Activated naive CD8-positive, alpha-beta T cell treated with anti-CD3 and anti-CD28 coated beads, Interleukin-2, amount 50 U/mL, for 16 hours (primary cell): ENCODE measurements around the gene SCN5A.

Experiments used
- DNase-seq: peaks from one replicate; pipeline ENCODE4 v3.0.0-alpha.2; 2020; ENCODE audit warnings: low read depth, low spot score

SCN5A gene

DNA sequence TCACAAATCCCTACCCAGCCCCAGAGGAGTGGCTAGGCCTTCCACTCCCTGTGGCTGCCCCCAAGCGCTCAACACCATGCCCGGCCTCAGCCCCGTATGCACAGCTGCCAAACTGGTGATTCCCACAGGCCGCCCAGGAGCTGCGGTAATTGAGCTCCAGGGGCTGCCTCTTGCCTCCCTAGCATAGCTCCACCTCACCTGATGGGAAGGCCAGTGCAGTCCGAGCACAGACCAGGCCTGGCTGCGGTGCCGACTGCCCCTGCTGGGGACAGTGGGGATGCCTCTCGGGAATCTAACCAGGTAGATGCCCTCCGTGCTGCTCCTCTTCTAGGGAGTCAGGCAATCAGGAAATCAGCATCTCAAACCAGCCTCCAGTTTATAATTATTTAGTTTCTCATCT is 25.9 kb downstream of the SCN5A start:
- no peak for DNase-seq

DNA sequence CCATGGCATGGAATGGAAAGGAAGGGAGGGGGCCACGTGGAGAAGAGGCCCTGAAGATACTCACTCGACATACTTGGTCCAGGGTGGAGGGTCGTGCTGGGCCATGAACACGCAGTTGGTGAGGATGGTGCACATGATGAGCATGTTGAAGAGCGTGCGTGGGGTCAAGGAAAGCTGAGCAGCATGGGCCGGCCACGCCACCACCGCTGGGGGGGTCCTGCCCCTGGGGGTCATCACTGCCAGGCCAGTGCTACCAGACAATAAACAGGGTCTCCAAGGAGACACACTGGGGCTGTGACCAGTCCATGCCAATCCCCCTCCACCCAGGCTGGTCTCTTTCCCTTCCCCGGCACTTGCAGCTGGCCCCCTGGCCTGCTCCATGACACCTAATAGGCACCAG is 27.2 kb downstream of the SCN5A start:
- DNase-seq: no peak

DNA sequence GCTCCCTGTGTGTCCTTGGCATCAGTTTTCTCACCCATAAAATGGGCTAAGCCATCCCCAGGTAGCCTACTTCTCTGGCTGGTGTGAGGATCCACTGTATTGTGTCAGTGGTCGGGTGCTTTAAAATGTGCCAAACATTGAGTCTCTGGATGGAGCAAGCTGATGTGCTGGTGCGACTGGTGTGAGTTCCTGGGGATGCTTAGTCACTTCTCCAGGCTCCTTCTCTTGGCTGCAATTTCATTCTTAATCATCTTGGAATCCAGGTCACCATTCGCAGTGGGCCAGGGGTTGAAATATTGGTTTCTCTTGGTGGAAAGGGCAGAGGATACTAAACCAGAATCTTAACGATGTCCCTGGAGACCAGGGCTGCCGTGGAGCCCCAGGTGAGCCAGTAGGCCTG is 29.3 kb downstream of the SCN5A start:
- DNase-seq: no peak

DNA sequence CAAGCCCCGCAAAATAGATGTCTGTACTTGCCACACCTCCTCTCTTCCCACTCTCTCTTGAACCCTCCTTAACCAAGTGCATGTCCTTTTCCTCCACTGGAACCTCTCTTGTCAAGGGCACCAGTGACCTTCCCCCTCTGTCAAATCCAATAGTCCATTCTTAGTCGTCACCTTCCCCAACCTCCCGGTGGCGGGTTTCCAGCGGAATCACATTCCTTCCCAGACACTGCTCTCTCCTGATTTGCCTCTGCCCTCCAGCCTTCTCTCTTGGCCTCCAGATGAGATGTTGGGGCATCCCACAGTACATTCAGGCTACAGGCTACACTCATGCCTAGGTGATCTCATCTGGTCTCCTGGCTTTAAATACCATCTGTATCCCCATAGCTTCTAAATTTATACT is 31.1 kb downstream of the SCN5A start:
- DNase-seq: no peak

DNA sequence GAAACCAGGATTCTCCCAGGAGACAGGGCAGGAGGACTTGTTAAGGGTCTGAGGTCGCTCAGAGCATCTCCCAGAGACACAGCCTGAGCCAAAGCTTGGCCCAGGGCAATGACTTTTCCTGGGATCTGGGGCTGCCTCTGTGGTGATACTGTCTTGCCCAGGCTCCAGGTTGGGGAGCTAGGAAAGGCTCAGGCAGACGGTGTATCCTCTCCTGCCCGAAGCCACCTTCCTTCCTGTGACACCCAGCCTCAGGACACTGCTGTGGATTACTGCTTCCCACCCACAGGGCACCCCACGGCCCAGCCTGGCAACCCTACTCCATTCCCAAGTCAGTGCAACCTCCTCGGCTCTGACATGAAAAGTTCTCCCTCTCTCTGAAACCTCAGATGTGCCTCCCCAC is 31.9 kb downstream of the SCN5A start:
- DNase-seq: no peak

DNA sequence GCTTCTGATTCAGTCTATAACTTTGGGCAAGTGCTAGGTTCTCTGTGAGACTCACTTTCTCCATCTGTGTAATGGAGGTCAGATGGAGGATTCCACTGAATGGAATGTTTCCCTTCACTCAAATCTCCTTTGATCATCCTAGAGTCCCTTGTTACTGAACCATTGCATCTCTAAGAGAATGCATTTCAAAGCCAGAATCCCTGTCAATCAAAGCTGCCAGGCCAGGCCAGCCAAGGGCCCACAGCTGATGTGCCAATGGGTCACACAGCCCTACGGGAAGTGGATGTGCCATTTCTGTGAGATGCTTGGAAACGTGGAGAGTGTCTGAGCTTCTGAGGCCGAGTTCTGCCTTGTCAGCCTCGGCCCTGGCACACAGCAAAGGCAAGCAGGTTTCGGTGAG is 32.4 kb downstream of the SCN5A start:
- DNase-seq: no peak

DNA sequence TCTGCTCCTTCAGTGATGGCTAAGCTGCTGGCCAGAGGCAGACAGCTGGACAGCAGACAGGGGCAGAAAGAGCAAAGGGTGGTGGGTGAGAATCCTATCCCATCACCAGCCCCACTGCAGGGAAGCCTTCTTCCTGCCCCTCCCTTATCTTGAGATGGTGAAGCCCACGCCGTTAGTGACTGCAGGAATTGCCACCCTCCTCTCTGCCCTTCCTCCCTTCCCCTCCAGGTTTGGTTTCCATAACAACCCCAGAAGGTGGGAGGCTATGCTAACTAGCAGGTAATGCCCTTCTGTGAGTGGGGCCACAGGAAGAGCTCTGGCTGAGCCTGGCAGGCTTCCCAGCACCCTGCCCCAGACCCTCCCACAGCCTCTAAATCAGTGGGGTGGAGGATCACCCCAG is 32.8 kb downstream of the SCN5A start:
- no peak for DNase-seq

DNA sequence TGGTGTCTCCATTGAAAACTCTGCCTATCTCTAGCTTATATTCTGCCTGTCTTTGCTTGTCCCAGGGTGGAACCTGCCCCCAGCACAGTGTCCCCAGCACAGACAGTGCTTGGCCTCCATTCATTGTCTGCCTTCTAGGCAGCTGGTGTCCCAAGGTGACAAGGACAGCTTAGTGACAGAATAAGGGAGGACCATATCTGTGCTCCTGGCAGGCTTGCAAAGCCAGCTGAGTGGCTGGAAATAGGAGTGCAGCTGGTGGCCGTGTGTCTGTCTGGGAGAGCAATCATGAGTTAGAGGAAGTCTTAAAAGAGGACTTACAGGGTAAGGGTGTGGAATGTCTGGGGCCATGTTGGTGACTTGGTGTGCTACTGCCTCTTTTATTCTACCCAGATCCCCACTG is 33.4 kb downstream of the SCN5A start:
- no peak for DNase-seq

DNA sequence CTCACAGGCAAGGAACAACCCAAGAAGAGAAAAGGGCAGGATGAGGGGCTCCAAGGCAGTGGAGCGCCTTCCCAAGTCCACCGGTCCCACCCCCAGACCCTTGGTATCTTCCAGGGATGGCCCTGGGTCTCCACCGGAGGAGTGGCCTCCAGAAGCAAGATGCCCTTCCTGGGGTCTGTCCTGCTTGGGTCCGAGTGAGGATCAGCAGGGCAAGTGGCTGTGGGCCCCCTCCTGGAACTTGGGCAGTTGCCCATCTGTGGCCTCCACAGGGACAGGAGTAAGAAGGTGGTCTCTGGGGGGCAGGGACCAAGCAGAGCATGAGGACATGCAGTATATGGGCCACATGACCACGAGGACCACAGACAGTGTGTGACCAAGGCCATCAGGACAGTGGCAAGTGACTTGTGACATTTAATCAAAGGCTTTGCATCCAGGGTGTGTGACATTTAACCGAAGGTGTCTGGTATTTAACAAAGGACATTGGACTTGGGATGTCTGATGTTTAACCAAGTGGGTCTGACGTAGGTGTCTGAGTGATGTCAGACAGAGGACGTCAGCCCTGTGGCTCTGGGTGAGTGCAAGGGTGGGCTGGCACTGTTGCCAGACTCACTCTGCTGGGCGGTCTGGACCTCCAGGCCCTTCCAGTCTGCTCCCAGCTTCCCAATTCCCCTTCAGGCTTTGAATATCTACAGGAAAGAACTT is 34.7 kb downstream of the SCN5A start:
- no peak for DNase-seq

DNA sequence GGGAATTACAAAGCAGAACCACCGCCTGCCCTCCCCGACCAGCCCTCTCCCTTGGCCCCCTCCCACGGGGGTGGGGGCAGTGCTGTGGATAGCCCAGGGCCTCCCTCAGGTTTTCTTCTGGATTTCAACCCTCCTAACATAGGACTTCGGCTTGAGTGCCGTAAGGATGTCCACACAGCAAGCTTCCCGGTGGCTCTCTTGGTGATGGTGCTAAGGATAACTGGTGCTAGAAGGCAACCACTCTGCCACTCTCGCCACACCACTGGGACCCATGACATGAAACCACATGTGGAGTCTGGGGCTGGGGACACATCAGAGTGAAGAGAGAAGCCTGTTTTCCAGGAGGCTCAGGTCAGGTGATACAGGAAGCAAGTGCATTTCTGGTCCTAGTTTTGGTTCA is 35.4 kb downstream of the SCN5A start:
- DNase-seq: no peak

DNA sequence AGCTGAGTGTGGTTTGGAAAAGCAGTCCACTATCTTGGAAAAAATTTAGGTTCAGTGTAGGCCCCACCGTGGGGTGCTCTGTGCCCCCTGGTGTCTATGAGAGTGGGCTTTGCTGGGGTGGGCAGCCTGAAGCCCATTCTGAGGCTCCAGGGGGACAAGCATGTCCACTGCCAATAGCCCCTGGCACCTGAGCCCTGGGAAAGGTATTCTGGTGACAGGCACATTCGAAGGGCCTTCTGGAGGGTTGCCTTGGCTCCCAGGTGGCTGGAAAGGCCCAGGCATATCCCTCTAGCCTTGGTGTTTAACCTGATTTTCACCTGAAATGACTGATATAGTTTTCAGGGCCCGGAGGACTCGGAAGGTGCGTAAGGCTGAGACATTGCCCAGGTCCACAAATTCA is 36.1 kb downstream of the SCN5A start:
- DNase-seq: no peak

DNA sequence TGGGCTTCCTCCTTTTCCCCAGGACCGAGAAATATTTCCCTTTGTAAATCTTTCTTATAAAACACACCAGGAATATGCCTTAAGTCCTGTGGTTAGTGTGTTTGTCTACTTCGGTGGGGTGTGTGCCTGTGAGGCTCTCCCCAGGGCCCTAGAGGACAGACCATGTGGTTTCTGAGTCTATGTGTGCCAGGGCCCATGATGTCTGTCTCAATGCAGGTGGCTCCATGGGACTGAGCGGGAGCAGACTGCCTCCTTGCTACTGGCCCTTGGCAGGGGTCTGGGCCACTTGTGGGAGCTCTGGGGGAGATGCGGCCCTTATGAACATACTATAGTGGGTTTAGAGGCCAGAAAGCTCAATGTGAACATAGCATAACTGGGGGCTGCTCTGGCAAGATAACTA is 37.6 kb downstream of the SCN5A start:
- no peak for DNase-seq

DNA sequence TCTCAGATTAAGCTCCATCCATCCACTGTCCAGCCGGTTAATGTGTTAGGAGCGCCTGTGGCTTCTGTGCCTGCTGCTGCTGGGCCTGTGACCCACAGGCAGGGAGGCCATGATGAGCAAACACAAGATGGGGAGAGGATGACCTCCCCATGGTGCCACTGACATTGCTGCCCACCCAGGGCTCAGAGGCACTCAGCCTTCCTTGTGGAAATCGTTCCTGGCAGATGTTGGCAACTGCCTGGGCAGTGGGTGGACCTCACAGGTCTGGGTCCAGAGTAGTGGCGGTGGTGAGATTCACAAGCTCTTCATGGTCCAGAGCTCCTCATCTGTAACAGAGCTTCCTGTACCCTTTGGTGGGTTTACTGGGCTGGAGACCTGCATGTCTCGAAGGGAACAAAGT is 38.6 kb downstream of the SCN5A start:
- no peak for DNase-seq

DNA sequence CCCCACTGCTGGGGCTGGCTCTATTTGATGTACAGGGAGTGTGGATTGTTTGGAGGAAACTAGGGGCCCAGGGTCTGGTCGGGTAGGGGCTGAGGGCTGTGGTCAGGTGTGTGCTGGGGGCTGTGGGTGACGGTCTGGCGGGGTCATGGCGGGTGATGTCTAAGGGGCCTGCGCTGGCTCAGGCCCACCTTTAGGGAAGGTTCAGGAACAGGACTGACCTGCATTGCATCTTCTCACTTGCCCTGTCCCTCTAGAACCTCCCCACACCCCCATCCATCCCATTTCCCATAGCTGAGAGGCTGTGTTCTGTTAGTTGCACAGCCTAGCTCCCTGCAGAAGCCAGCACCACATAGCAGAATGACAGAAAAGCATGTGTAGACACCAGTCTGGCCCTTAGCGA is 39.1 kb downstream of the SCN5A start:
- DNase-seq: no peak

DNA sequence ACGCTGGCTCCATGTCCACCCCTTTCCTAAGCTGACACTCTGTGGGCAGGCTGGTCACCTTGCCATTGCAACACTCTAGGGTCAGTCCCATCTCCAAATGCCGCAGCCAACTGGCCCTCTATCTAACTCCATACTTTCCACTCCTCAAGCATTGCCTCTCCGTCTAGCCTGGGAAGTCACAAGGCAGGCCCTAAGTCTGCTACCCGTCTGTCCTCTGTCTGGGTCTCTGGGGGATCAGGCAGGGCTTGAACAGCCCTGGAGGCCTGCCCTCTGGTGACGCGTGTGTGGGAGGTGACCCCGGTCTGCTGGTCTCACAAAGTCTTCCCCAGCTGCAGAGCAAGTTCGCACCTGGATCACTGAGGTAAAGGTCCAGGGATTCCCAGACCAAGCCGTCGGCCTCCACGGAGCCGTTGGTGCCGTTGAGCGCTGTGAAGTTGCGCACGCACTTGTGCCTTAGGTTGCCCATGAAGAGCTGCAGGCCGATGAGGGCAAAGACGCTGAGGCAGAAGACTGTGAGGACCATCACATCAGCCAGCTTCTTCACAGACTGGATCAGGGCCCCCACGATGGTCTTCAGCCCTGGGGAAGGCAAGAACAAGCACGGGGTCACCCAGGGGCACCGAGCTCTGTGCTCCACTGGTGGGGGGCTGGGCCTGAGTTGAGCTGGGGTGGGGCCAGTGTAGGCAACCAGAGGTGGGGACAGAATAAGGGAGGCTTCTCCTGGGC is 39.9 kb downstream of the SCN5A start:
- no peak for DNase-seq

DNA sequence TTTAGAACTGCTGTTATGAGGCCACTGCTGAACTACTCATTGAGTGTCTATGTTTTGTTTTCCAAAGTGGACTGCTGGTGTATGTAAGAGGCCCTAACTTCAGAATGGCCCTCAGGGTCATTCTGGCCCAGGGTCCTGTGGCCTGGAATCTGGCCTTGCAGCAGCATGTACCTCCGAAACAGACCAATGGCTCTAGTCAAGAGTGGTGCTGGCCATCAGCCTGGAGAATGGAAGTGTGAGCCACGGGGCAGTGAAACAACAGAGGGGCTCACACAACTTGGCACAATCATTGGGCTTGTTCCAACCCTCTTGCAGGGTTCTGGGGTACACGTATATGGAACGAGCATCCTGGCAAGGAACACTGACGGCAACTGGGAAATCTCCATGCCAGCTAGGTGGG is 40.5 kb downstream of the SCN5A start:
- no peak for DNase-seq

DNA sequence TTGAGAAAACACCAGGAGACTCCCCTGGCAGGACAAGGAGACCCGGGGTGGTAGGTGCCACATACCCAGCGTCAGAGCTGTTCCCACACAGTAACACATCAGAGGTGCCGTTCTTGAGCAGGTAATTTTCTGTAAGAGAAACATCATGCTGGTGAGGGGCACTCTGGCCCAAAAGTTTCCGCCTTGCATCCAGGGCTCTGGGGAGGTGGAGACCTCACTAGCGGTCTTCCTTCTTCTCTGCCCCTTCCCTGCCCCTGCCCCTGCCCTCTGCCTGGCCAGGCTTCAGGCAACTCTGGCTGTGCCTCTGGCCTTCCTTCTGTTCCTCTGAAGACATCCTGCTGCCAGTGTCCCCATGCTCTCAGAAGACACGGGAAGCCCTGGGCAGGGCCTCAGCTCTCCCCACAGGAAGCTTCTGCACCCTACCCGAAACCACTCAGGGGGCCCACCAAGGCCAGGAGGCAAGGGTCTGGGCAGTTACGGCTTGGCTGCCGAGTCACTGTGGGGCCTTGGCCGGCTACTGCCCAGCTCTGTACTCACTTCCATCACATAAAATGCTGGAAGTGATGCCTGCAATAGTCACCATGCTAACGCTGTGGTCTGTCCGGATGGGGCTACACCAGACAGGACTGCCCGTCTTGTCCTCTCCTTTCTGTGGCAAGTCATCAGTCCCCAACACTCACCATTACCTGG is 41.3 kb downstream of the SCN5A start:
- no peak for DNase-seq

DNA sequence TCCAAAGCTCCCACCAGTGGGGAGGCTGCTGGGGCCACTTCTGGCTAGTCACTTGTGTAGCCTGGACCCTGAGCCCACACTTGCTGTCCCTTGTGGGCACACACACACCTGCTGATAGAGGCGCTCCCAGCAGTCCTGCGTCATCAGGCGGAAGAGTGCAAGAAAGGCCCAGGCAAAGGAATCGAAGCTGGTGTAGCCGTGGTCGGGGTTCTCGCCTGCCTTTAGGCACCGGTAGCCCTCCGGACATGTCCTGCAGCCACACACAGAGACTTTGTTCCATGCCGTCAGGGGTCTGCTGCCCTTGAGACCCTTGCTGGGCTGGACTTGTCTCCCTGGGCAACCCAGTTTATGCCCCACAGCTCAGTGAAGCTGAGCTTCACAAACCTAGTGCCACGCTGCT is 42.9 kb downstream of the SCN5A start:
- no peak for DNase-seq

DNA sequence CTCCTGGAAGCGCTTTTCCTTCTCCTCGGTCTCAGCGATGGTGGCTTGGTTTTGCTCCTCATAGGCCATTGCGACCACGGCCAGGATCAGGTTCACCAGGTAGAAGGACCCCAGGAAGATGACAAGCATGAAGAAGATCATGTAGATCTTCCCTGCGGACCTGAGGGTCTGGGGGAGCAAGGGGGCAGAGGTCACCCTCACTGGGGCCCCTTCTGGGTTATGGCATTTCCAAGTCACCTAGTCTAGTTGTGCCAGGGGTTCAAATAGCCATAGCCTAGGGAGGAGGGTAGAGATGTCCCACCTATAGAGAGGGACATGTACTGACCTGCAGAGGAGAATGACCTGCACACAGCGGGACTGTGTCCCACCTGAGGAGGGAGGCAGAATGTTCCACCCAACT is 43.5 kb downstream of the SCN5A start:
- DNase-seq: no peak

DNA sequence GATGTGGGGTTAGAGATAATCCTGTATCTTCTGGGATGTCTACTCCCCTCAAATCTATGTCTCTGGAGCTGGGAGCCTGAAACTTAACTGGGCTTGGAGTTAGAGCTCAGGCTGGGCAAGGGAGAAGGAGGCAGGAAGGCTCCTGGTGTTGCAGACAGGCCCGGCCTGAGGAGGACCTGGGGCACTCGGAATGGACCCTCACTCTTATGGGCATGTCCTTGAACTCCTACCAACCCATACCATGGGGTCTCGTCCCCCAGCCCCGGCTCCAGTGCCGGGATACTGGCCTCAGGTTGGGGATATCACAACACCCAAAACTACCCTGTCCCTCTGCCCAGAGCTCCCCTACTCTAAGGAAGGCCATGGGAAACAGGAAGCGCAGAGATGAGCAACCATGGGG is 45.2 kb downstream of the SCN5A start:
- no peak for DNase-seq

DNA sequence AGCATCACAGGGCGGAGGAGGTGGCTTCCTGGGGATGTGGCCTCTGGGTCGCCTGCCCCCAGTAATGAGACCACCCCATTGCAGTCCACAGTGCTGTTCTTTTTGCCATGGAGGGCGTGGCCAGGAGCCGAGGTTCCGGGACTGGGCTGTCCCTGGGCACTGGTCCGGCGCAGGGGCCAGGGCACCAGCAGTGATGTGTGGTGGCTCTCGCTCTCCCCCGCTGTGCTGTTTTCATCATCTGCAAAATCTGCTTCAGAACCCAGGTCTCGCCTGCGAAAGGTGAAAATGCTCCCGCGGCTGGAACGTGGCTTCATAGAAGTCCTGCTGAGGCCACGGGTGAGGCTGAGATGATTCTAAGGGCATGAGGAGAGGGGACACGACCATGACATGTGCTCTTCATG is 45.8 kb downstream of the SCN5A start:
- DNase-seq: no peak

DNA sequence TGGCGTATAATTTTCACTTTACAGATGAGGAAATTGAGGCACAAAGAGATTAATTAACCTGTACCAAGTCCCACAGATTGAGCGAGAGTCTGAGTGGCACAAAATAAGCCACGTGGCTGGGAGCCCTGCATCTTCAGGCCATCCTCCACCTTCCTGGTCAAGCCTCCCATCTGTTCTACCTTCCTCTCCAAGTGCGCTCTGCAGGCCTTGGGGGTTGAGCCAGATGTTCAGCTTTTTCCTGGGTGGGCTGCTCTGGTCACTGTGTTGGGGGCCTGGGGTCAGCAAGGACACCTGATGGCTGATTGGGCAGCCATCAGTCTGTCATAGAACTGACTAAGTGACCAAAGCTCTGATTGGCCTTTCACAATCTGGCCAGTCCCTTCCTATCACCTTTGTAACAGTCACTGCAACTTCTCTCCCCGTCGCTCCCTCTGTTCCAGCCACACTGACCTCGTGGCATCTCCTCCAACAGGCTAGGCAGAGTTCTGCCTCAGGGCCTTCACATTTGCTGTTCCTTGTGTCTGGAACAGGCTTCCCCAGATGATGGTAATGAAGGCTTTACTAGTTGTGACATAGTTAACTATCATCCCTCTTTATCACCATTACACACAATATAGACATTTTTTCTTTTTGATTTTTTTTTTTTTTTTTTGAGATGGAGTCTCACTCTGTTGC is 46.8 kb downstream of the SCN5A start:
- no peak for DNase-seq
